Renal cortex interstitium (tissue), 11 donors: ENCODE measurements around the gene LRRC58. TPM values are rescaled to one million over a fixed set of nuclear protein-coding genes. Genes with fewer than 3 reads are reported as not detected.
"Not testable (repeated sequence)": the region's sequence is repeated elsewhere in the genome, so short reads cannot be mapped to it uniquely, and the experiment has no call there.

ENCODE experiments used
- DNase-seq, 11 donors: peaks; one replicate each; pipeline ENCODE4 v3.0.0-alpha.2; 2013; ENCODE audit warnings: low read depth in 9 of 11, low spot score in 4 of 11; ENCODE audit errors: extremely low read depth in 1 of 11
- polyA plus RNA-seq, 3 donors: library from polyadenylated mRNA; unstranded; fragments of 120-200 nt; gene quantifications; one replicate each; pipeline ENCODE4 v1.2.1, GENCODE V29; 2013; ENCODE audit not compliant: insufficient read length in 3 of 3

LRRC58 gene
- polyA plus RNA-seq, 3 donors: 30.0 to 37.5 (median 33.9) TPM

GRCh38 chr3:120350401-120350941, 1.3 kb upstream of the LRRC58 start:
- DNase-seq: no peak

GRCh38 chr3:120349855-120350125, 636 bp upstream of the LRRC58 start:
- peak in 1 of 11 donors; percentile 45 for DNase-seq

GRCh38 chr3:120348065-120348990, 826 bp downstream of the LRRC58 start:
- DNase-seq: peak in 2 of 11 donors; percentile 7 to 17

GRCh38 chr3:120344349-120344748, 4.8 kb downstream of the LRRC58 start:
- DNase-seq: no peak

GRCh38 chr3:120341658-120342346, 7.4 kb downstream of the LRRC58 start:
- DNase-seq: no peak

- DNase-seq: no peak
These were observed 9.8 kb downstream of the LRRC58 start for GRCh38 chr3:120339362-120339761.

- DNase-seq: no peak
These were observed 10.6 kb downstream of the LRRC58 start for GRCh38 chr3:120338517-120338916.

- DNase-seq: no peak
These were observed 16.5 kb downstream of the LRRC58 start for GRCh38 chr3:120332646-120333045.

- DNase-seq: no peak
These were observed 18.1 kb downstream of the LRRC58 start for GRCh38 chr3:120331076-120331475.

- no peak for DNase-seq
These were observed 22.4 kb downstream of the LRRC58 start for GRCh38 chr3:120326784-120327183.

- no peak for DNase-seq
These were observed 25.0 kb downstream of the LRRC58 start for GRCh38 chr3:120324190-120324589.

GRCh38 chr3:120323761-120324160, 25.4 kb downstream of the LRRC58 start:
- not testable (repeated sequence) for DNase-seq

- DNase-seq: no peak
These were observed 37.0 kb downstream of the LRRC58 start for GRCh38 chr3:120311863-120312794.

- no peak for DNase-seq
These were observed 42.4 kb downstream of the LRRC58 start for GRCh38 chr3:120306519-120307455.

- peak in 7 of 11 donors; percentile 11 to 63 (median 45) for DNase-seq
These were observed 44.5 kb downstream of the LRRC58 start for GRCh38 chr3:120304616-120305015.

GRCh38 chr3:120302361-120302760, 46.8 kb downstream of the LRRC58 start:
- no peak for DNase-seq

- DNase-seq: no peak
These were observed 48.2 kb downstream of the LRRC58 start for GRCh38 chr3:120300971-120301370.

GRCh38 chr3:120299403-120299802, 49.8 kb downstream of the LRRC58 start:
- no peak for DNase-seq
